WERI-Rb-1 (cell line): ENCODE data around the gene ATP2A3.

Experiments
- DNase-seq: peaks from one replicate; pipeline ENCODE4 v3.0.0-alpha.2; 2020
- H3K27ac ChIP-seq: fragments of 250-450 bp; sonication (Bioruptor Pico); 2 replicates; pipeline ENCODE4 v1.5.1; 2020; ENCODE audit warnings: mild to moderate bottlenecking, moderate library complexity
- H3K27me3 ChIP-seq: fragments of 250-450 bp; sonication (Bioruptor Pico); 2 replicates; pipeline ENCODE4 v1.5.1; 2021; ENCODE audit warnings: mild to moderate bottlenecking, low read depth, moderate library complexity; ENCODE audit not compliant: insufficient read depth, severe bottlenecking
- H3K36me3 ChIP-seq: fragments of 250-450 bp; sonication (Bioruptor Pico); 2 replicates; pipeline ENCODE4 v1.5.1; 2020; ENCODE audit warnings: mild to moderate bottlenecking, moderate library complexity
- H3K4me3 ChIP-seq: 2 replicates; pipeline ENCODE4 v1.5.1; 2011; ENCODE audit warnings: low read depth, mild to moderate bottlenecking, control low read depth, low read length
- H3K9me3 ChIP-seq: fragments of 250-450 bp; sonication (Bioruptor Pico); 2 replicates; pipeline ENCODE4 v1.5.1; 2021; ENCODE audit warnings: mild to moderate bottlenecking, moderate library complexity; ENCODE audit not compliant: severe bottlenecking
- TF ChIP-seq, protein P1 (sequence below): IDR thresholded peaks from 2 replicates; pipeline ENCODE4 v1.5.1; 2011; ENCODE audit warnings: low read depth, mild to moderate bottlenecking, control low read depth, inconsistent platforms, low read length

The ATP2A3 gene

DNA sequence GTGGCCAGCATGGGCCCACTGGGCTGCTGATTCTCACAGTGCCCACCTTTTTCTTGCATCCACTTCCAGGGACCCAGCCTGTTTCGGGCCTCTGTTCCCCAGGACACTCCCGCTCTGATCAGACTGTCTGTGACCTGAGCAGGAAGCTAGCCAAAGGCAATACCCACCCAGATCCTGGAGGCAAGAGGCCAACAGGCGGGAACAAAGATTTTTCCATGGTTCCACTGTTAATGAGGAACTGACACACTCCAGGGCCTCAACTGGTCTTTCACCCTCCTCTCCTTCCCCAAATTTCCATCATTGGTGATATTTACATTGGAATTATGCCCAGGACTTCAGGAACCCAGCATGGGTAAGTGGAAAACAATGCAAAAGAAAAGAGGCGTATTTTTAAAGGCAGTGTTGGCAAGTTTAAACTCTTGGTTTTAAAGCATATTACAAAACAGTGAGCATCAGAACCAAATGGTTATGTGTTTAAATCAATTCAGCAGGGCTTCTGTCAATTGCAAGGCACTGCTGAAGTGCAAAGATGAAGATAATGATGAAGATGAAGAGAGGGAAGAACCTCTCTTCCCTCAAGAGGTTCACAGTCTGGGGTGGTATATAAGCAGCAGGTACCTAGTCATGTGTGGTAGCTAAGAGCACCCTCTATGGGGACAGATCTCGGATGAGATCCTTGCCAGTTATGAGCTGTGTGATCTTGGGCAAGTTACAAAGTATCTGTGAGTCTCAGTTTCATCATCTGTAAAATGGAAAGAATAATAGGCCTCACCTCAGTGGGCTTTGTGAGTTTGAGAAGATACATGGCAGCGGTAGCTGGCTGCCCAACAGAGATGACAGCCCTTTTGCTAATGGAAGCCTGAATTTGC, 14.4 kb upstream of the ATP2A3 start:
- TF ChIP-seq, protein P1, sequence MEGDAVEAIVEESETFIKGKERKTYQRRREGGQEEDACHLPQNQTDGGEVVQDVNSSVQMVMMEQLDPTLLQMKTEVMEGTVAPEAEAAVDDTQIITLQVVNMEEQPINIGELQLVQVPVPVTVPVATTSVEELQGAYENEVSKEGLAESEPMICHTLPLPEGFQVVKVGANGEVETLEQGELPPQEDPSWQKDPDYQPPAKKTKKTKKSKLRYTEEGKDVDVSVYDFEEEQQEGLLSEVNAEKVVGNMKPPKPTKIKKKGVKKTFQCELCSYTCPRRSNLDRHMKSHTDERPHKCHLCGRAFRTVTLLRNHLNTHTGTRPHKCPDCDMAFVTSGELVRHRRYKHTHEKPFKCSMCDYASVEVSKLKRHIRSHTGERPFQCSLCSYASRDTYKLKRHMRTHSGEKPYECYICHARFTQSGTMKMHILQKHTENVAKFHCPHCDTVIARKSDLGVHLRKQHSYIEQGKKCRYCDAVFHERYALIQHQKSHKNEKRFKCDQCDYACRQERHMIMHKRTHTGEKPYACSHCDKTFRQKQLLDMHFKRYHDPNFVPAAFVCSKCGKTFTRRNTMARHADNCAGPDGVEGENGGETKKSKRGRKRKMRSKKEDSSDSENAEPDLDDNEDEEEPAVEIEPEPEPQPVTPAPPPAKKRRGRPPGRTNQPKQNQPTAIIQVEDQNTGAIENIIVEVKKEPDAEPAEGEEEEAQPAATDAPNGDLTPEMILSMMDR, result no peak
- H3K27me3 ChIP-seq, result no peaks in the 10 kb centered on the region
- DNase-seq, result no peak
- H3K36me3 ChIP-seq, result no peaks in the 10 kb centered on the region
- no peak overlapping the region for H3K27ac ChIP-seq
- H3K4me3 ChIP-seq, result no peak overlapping the region
- peaks cover 6% of the 10 kb centered on the region for H3K9me3 ChIP-seq

DNA sequence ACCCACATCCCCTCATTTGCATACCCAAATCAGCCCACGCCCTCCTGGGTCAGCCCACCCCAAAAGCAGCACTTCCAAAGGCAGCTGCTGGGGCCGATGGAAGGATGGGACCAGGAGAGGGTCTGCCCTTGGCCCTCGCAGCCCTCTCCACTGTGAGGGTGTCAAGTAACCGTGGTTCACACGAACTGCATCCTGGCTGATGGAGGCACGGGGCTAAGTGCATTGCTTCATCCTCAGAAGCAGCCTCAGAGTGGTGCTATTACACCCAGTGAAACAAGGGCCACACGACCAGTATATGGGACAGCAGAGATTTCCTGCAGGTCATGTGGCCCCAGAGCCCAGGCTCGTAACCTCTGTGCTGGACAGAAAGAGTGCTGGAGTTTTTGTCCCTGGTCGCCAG, 13.2 kb upstream of the ATP2A3 start:
- H3K27ac ChIP-seq, result no peak overlapping the region

DNA sequence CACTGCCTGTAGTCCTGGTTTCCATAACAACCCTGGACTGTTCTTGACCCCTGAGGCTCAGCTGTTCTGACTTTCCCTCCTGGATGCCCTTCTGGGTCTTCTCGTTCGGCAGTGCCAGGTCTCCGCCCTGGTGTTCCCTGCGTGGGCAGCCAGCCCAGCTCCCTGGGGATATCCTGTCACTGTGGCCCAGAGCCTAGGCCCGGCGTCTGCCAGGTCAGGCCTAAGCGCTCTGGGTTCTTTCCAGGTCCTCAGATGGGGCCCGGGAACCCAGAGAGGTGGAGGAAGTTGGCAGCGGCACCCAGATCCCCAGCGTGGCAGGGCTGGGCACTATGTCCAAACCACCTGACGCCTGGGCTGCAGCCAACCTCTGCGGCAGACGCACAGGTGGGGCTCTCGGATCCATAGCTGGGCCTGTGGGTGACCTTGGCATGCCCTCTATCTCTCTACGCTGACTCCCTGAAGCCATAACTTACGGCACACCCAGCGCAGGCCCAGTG, 12.5 kb upstream of the ATP2A3 start:
- no peak overlapping the region for H3K27ac ChIP-seq
- H3K27me3 ChIP-seq, result no peaks in the 10 kb centered on the region
- DNase-seq, result no peak
- TF ChIP-seq, protein P1, result no peak
- no peak overlapping the region for H3K4me3 ChIP-seq
- H3K36me3 ChIP-seq, result no peaks in the 10 kb centered on the region
- H3K9me3 ChIP-seq, result peaks cover 6% of the 10 kb centered on the region

More for the DNA sequence above, 13.2 kb upstream of the ATP2A3 start:
- TF ChIP-seq, protein P1, result no peak
- DNase-seq, result no peak
- Histone ChIP-seq H3K9me3 (peaks cover 6% of the 10 kb centered on the region), H3K36me3 (no peaks in the 10 kb centered on the region), H3K4me3 (no peak overlapping the region), H3K27me3 (no peaks in the 10 kb centered on the region)

DNA sequence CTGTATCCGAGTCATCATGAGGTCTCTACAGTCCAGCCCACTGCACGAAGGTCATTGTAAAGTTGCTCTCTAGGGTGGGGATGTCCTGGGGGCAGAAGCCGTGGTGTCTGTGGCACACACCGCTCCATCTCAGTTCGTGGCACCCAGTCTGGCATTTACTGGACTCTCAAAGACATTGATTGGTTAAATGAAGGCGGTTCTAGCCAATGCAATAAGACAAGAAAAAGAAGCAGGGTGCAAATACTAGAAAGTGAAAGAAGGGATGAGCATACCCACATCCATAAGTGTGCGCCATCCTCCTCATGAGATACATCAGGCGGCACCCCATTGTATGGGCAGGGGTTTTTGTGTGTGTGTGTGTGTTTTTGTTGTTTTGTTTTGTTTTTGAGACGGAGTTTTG, 10.7 kb upstream of the ATP2A3 start:
- Histone ChIP-seq H3K4me3 (no peak overlapping the region), H3K9me3 (peaks cover 6% of the 10 kb centered on the region), H3K27me3 (no peaks in the 10 kb centered on the region), H3K36me3 (no peaks in the 10 kb centered on the region), H3K27ac (no peak overlapping the region)
- TF ChIP-seq, protein P1, result no peak
- DNase-seq, result no peak

DNA sequence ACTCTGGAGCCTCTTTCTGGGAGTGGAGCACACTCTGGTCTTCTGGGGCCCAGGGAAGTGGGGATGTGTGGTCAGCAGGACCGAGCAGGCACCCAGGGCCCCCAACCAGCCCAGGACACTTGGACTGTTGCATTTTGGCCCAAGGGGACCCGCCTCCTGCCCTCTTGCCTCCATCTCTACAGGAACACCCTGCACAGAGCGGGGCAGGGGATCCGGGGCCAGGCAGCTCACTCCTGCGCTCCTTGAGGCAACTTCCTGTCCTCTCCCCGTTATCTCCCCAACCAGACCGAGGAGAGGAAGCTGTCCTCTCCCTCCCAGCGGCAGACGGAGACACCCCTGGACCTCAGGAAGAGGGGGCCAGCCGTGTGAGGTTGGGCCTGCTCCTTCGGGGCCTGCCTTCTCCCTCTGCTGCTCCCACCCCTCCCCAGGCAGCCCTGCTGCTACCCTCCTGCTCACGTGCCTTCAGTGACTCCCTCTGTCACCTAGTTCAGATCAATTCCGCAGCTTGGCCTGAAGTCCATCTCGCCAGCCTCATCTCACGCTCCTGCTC, 10.0 kb upstream of the ATP2A3 start:
- no peaks in the 10 kb centered on the region for H3K27me3 ChIP-seq
- DNase-seq, result no peak
- no peak overlapping the region for H3K27ac ChIP-seq
- TF ChIP-seq, protein P1, result no peak
- no peaks in the 10 kb centered on the region for H3K36me3 ChIP-seq
- H3K4me3 ChIP-seq, result no peak overlapping the region
- H3K9me3 ChIP-seq, result peaks cover 6% of the 10 kb centered on the region
